Neural progenitor cell (in vitro differentiated cells): ENCODE data around the gene ULK4. TPM values are rescaled to one million over a fixed set of nuclear protein-coding genes. Genes with fewer than 3 reads are reported as not detected.

ENCODE experiments used
- DNase-seq: peaks from one replicate; pipeline ENCODE4 v3.0.0-alpha.2; 2016; ENCODE audit warnings: low spot score
- H2AFZ ChIP-seq: fragments of 200-600 bp; sonication (generic); replicated peaks from 2 replicates; pipeline ENCODE4 v1.6.1; 2016; ENCODE audit warnings: antibody characterized with exemption
- H3F3A ChIP-seq: fragments of 200-600 bp; sonication (generic); 2 replicates; pipeline ENCODE4 v1.6.1; 2016; ENCODE audit warnings: antibody characterized with exemption, low read depth
- H3K27ac ChIP-seq: fragments of 200-600 bp; sonication (generic); 2 replicates; pipeline ENCODE4 v1.5.1; 2016; ENCODE audit warnings: mild to moderate bottlenecking
- H3K27me3 ChIP-seq: fragments of 200-600 bp; sonication (generic); 2 replicates; pipeline ENCODE4 v1.6.1; 2016; ENCODE audit warnings: mild to moderate bottlenecking, moderate library complexity
- H3K36me3 ChIP-seq: fragments of 200-600 bp; sonication (generic); 2 replicates; pipeline ENCODE4 v1.5.1; 2016
- H3K4me1 ChIP-seq: fragments of 200-600 bp; sonication (generic); 2 replicates; pipeline ENCODE4 v1.6.1; 2016; ENCODE audit warnings: mixed run types
- H3K4me2 ChIP-seq: fragments of 200-600 bp; sonication (generic); 2 replicates; pipeline ENCODE4 v1.6.1; 2016
- H3K4me3 ChIP-seq: fragments of 200-600 bp; sonication (generic); 2 replicates; pipeline ENCODE4 v1.5.1; 2016
- H3K79me2 ChIP-seq: fragments of 200-600 bp; sonication (generic); 2 replicates; pipeline ENCODE4 v1.6.1; 2016; ENCODE audit warnings: low read depth
- H3K9ac ChIP-seq: fragments of 200-600 bp; sonication (generic); 2 replicates; pipeline ENCODE4 v1.6.1; 2016
- H3K9me3 ChIP-seq: fragments of 200-600 bp; sonication (generic); 2 replicates; pipeline ENCODE4 v1.5.1; 2016; ENCODE audit warnings: low read depth
- H4K20me1 ChIP-seq: fragments of 200-600 bp; sonication (generic); 2 replicates; pipeline ENCODE4 v1.6.1; 2016; ENCODE audit warnings: low read depth
- H3K27ac Mint-ChIP-seq: 3 replicates; pipeline ENCODE4 v1.8.0; 2021; ENCODE audit warnings: mixed read lengths
- H3K27me3 Mint-ChIP-seq: 2 replicates; pipeline ENCODE4 v1.8.0; 2022; ENCODE audit warnings: low read depth, mild to moderate bottlenecking, inconsistent platforms, moderate library complexity, mixed read lengths; ENCODE audit not compliant: insufficient read depth
- H3K36me3 Mint-ChIP-seq: 3 replicates; pipeline ENCODE4 v1.8.0; 2021; ENCODE audit warnings: mixed read lengths
- H3K4me1 Mint-ChIP-seq: 3 replicates; pipeline ENCODE4 v1.8.0; 2021; ENCODE audit warnings: mixed read lengths
- H3K4me3 Mint-ChIP-seq: 3 replicates; pipeline ENCODE4 v1.8.0; 2021; ENCODE audit warnings: mild to moderate bottlenecking, moderate library complexity, mixed read lengths
- H3K9me3 Mint-ChIP-seq: 3 replicates; pipeline ENCODE4 v1.8.0; 2020; ENCODE audit warnings: mixed read lengths
- CTCF ChIP-seq: fragments of 200-600 bp; sonication (generic); IDR thresholded peaks from 2 replicates; pipeline ENCODE4 v1.5.1; 2017; ENCODE audit warnings: antibody characterized with exemption, mild to moderate bottlenecking
- EZH2 ChIP-seq: fragments of 200-600 bp; sonication (generic); IDR thresholded peaks from 2 replicates; pipeline ENCODE4 v1.6.1; 2017; ENCODE audit warnings: antibody characterized with exemption, mild to moderate bottlenecking, moderate library complexity
- EZH2phosphoT487 ChIP-seq: fragments of 200-600 bp; sonication (generic); IDR thresholded peaks from 2 replicates; pipeline ENCODE4 v1.6.1; 2017; ENCODE audit warnings: antibody characterized with exemption
- total RNA-seq: library from RNA; depleted of rRNA; stranded (reverse); fragments of >200 nt; gene quantifications from 2 replicates; pipeline ENCODE4 v1.2.3, GENCODE V29; 2015; ENCODE audit warnings: low replicate concordance

Gene ULK4
- total RNA-seq, 1 donor from 2014 or later, result 33.0 TPM

- H3K4me3 Mint-ChIP-seq, result no peak overlapping the region
- H3K9me3 Mint-ChIP-seq, result no peaks in the 10 kb centered on the region
- H3K36me3 Mint-ChIP-seq, result no peaks in the 10 kb centered on the region
- H3K27ac Mint-ChIP-seq, result no peak overlapping the region
- Histone ChIP-seq H3K9ac (no peak overlapping the region), H3K27me3 (no peaks in the 10 kb centered on the region), H3K9me3 (no peaks in the 10 kb centered on the region), H4K20me1 (peaks cover 23% of the 10 kb centered on the region), H3K4me3 (no peak overlapping the region), H3K27ac (no peak overlapping the region), H3K79me2 (no peaks in the 10 kb centered on the region), H3K36me3 (no peaks in the 10 kb centered on the region), H3K4me2 (peak overlapping the region; percentile 30), H3K4me1 (peaks cover 48% of the 10 kb centered on the region), H3F3A (peaks cover 35% of the 10 kb centered on the region), H2AFZ (no peak overlapping the region)
- TF ChIP-seq CTCF (no peak), EZH2phosphoT487 (no peak), EZH2 (no peak)
- H3K27me3 Mint-ChIP-seq, result peaks cover 7% of the 10 kb centered on the region
- peaks cover 54% of the 10 kb centered on the region for H3K4me1 Mint-ChIP-seq
- peak; percentile 25 for DNase-seq
These were observed 595.9 kb downstream of the ULK4 start for GRCh38 chr3:41365973-41366372.

GRCh38 chr3:41364736-41365135 lies 597.2 kb downstream of the ULK4 start:
- H3K27me3 Mint-ChIP-seq, result peaks cover 18% of the 10 kb centered on the region
- H3K9me3 ChIP-seq, result no peaks in the 10 kb centered on the region
- no peaks in the 10 kb centered on the region for H3K27me3 ChIP-seq
- H3F3A ChIP-seq, result peaks cover 31% of the 10 kb centered on the region
- H2AFZ ChIP-seq, result no peak overlapping the region
- TF ChIP-seq EZH2 (no peak), EZH2phosphoT487 (no peak), CTCF (no peak)
- H3K9ac ChIP-seq, result no peak overlapping the region
- no peaks in the 10 kb centered on the region for H3K79me2 ChIP-seq
- no peak overlapping the region for H3K4me3 Mint-ChIP-seq
- no peak overlapping the region for H3K4me2 ChIP-seq
- peaks cover 37% of the 10 kb centered on the region for H3K4me1 ChIP-seq
- H3K4me3 ChIP-seq, result no peak overlapping the region
- no peaks in the 10 kb centered on the region for H3K36me3 ChIP-seq
- DNase-seq, result no peak
- H3K27ac Mint-ChIP-seq, result no peak overlapping the region
- peaks cover 42% of the 10 kb centered on the region for H3K4me1 Mint-ChIP-seq
- peaks cover 4% of the 10 kb centered on the region for H3K36me3 Mint-ChIP-seq
- H4K20me1 ChIP-seq, result peaks cover 23% of the 10 kb centered on the region
- no peak overlapping the region for H3K27ac ChIP-seq
- peaks cover 4% of the 10 kb centered on the region for H3K9me3 Mint-ChIP-seq

- peak overlapping the region; percentile 53 for H3K4me2 ChIP-seq
These were observed 597.9 kb downstream of the ULK4 start for GRCh38 chr3:41363830-41364523.

More at GRCh38 chr3:41363830-41364523, 597.9 kb downstream of the ULK4 start:
- no peaks in the 10 kb centered on the region for H3K27me3 ChIP-seq
- peaks cover 23% of the 10 kb centered on the region for H4K20me1 ChIP-seq
- no peak overlapping the region for H3K9ac ChIP-seq
- Mint-ChIP-seq H3K27ac (no peak overlapping the region), H3K4me1 (peaks cover 41% of the 10 kb centered on the region), H3K36me3 (peaks cover 4% of the 10 kb centered on the region), H3K9me3 (peaks cover 8% of the 10 kb centered on the region), H3K27me3 (peaks cover 22% of the 10 kb centered on the region), H3K4me3 (no peak overlapping the region)
- H3F3A ChIP-seq, result peaks cover 31% of the 10 kb centered on the region
- H3K9me3 ChIP-seq, result no peaks in the 10 kb centered on the region
- H3K79me2 ChIP-seq, result no peaks in the 10 kb centered on the region
- H3K4me3 ChIP-seq, result no peak overlapping the region
- H3K27ac ChIP-seq, result no peak overlapping the region
- H3K4me1 ChIP-seq, result peaks cover 37% of the 10 kb centered on the region
- no peaks in the 10 kb centered on the region for H3K36me3 ChIP-seq
- TF ChIP-seq EZH2phosphoT487, result no peak
- no peak for TF ChIP-seq EZH2
- no peak for TF ChIP-seq CTCF
- H2AFZ ChIP-seq, result no peak overlapping the region
- DNase-seq, result peak; percentile 46
